Left lobe of liver (tissue), 2 donors: ENCODE results near the gene MALT1. TPM values are rescaled to one million over a fixed set of nuclear protein-coding genes. Genes with fewer than 3 reads are reported as not detected.
"Not testable (repeated sequence)": the region's sequence is repeated elsewhere in the genome, so short reads cannot be mapped to it uniquely, and the experiment has no call there.

ENCODE experiments used
- ATAC-seq: fragments of 200-7000 bp; cut with Tn5 transposase; one replicate; pipeline ENCODE4 v1.9.1; 2020; ENCODE audit warnings: mild to moderate bottlenecking, moderate library complexity
- DNase-seq: peaks from one replicate; pipeline ENCODE4 v3.0.0-alpha.2; 2020; ENCODE audit warnings: low spot score
- total RNA-seq: library from RNA; stranded (reverse); gene quantifications from one replicate; pipeline ENCODE4 v1.2.1, GENCODE V29; 2021
- donor health status: DM: no; HTN: no; CAD: no; lungs with moderate emphysema.
- donor health status: DM: no; HTN: yes; CAD: no.

The MALT1 gene
- total RNA-seq, 1 donor from 2014 or later, result 10.4 TPM

GRCh38 chr18:58766164-58766563 is 94.9 kb downstream of the MALT1 start:
- ATAC-seq (no peak), DNase-seq (peak; percentile 15)

- ATAC-seq (no peak), DNase-seq (no peak)
These were observed 95.7 kb downstream of the MALT1 start for GRCh38 chr18:58766946-58767345.

GRCh38 chr18:58768293-58768974 is 97.2 kb downstream of the MALT1 start:
- peak; percentile 75 for DNase-seq
- peak; percentile 95 for ATAC-seq

DNA sequence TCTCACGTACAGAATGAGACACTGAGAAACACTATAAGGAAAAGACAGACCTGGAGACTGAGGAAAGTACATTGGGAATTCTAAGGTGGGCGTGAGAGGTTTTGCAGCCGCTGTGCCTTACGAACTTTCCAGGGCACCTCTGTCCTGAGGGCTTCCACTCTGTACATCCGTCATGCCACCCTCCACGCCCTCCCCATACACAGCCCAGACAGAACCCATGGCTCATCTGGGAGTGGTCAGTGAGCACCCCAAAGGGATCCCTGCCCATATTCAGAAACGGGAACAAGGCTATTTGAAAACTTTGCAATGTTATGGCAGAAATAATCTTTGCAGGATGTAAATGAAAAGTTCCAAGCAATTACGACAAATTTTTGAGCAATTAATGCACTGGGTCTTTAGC is 98.1 kb downstream of the MALT1 start:
- DNase-seq, result no peak

GRCh38 chr18:58770601-58771000 is 99.3 kb downstream of the MALT1 start:
- DNase-seq, result no peak
- no peak for ATAC-seq

More for the DNA sequence above, 98.1 kb downstream of the MALT1 start:
- no peak for ATAC-seq

DNA sequence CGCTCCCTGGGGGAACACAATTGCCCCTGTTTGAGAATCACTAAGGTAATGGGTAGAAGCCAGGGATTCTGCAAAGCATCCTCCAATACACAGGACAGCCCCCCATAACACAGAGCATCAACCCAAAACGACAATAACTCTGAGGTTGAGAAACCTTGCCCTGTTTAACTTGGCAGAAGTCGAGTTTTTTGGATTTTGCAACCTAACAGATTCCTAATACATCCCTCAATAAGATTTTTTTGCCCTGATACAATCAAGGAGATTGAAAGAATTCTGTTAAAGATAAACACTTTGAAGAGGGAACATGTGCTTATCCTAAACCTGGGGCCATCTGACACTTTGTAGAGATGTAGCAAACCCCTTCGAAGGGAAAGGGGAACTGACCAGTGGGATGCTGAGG is 100.9 kb downstream of the MALT1 start:
- DNase-seq (no peak), ATAC-seq (no peak)

- no peak for ATAC-seq
These were observed 104.8 kb downstream of the MALT1 start for GRCh38 chr18:58776084-58776483.

DNA sequence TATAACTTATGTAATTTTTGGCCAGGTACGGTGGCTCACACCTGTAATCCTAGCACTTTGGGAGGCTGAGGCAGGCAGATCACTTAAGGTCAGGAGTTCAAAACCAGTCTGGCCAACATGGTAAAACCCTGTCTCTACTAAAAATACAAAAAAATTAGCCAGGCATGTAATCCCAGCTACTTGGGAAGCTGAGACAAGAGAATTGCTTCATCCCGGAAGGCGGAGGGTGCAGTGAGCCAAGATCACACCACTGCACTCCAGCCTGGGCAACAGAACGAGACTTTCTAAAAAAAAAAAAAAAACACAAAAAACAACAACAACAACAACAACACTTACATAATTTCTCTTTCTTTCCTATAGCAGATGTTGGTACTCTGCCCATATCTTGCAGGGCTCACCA is 105.3 kb downstream of the MALT1 start:
- DNase-seq, ATAC-seq: not testable (repeated sequence)

More at GRCh38 chr18:58776084-58776483, 104.8 kb downstream of the MALT1 start:
- no peak for DNase-seq

GRCh38 chr18:58777471-58777870 is 106.2 kb downstream of the MALT1 start:
- DNase-seq (no peak), ATAC-seq (no peak)

DNA sequence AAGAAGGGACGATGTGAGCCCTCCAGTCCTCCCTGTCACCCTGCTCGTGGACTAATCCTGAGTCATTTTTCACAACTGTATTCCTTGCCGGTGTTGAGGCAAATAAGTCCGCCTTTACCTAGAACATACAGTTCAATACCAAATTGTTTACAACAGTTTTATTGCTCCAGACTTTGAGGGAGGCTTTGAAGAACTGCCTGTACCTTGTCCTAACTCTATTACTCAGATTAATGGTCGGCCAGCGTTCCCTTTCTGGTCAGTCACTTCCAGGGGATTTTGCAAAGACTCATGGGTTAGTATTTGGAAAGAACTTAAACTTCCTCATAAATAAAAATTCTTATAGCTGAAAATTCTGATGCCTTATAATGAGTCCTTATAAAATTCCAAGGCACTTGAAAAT is 108.3 kb downstream of the MALT1 start:
- no peak for DNase-seq
- ATAC-seq, result no peak

- DNase-seq (no peak), ATAC-seq (no peak)
These were observed 108.8 kb downstream of the MALT1 start for GRCh38 chr18:58780045-58780444.

DNA sequence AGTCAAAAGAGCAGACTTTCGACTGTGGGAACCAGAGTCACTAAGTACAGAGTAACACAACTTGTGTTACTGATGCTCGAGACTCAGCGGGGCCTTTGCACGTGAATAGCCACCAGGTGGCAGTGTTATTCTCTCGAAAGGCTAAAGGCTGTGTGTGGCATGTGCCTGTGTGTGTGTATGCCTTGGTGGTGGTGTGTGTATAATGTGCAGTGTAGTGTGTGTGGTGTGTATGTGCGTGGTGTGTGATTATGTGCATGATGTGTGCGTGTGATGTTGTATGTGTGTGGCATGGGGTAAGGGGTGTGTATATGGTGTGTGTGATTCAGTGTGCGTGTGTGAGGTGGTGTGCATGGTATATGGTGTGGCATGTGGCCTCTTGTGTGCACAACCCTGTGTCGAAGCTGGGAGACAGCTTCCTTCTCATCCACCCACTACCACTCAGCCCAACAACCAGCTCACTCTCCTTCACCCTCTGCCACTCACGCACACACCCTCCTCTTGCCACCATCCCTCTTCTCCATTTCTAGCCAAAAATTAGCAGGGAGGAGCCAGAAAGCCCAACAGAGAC is 110.4 kb downstream of the MALT1 start:
- ATAC-seq (peak; percentile 99), DNase-seq (peak; percentile 75)

DNA sequence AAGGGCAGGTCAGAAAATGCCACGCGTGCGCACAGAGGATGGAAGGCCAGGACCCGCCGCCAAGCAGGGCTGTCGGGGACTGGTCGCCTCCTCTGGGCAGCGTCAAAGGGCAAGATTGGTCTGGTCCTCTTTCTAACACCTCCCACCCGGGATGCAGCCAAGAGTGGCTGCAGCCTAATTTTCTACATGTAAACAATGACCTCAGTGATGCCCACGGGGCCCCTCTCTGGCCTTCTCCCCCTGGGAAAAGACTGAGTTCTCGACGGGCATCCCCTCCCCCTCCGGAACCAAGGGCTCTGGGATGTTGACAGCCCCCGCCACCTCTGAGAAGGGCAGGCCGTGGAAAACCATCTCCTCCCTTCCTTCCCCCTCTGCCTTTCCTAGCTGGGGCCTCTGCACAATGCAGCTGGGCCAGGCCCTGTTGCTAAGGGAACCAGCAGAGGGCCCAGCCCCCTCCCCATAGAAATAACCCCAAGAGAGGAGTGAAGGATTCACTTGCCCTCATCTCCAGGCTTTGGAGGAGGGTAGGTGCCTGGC is 113.4 kb downstream of the MALT1 start:
- no peak for ATAC-seq
- no peak for DNase-seq

DNA sequence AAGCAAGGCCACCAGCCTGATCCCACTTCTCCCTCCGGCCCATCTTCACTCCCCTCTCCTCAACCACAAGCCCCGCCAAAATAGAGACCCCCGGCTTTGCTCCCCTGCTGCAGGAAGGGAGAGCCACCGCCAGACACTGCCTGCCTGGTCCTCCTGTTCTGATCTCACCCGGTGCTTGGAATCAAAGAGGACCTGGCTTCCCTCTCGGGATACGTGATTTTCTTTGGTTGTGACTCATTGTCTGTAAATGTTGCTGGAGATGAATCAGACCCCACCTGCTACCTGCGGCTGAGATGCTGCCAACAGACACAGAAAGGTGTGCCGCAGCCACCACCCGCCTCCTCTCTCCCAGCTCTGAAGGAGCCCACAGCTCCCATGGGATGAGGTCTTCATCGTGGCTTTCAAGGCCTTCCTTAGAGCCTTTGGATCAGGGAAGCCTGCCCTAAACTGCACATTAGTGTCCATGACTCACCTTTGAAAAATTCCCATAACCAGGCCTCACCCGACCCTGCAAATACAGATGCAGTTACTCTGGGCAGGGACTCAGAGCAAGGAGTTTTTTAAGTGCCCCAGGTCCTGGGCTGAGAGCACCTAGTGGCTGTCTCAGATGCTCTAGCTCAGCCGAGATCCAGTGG is 114.0 kb downstream of the MALT1 start:
- no peak for DNase-seq
- no peak for ATAC-seq

DNA sequence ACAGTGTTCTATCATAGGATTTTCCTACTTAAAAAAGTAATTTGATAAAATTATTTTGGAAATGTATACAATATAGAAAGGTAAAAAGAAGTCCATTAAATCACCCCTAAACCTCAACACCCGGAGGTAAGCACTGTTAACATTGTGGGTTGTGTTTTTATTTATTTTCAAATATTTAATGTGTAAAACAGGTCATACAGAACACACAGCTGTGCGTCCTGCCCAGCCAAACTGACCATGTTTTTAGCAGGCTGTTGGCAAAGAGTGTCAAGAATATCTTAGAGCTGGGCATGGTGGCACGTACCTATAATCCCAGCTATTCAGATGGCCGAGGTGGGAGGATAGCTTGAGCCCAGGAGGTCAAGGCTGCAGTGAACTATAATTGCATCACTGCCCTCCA is 114.6 kb downstream of the MALT1 start:
- ATAC-seq, result no peak

DNA sequence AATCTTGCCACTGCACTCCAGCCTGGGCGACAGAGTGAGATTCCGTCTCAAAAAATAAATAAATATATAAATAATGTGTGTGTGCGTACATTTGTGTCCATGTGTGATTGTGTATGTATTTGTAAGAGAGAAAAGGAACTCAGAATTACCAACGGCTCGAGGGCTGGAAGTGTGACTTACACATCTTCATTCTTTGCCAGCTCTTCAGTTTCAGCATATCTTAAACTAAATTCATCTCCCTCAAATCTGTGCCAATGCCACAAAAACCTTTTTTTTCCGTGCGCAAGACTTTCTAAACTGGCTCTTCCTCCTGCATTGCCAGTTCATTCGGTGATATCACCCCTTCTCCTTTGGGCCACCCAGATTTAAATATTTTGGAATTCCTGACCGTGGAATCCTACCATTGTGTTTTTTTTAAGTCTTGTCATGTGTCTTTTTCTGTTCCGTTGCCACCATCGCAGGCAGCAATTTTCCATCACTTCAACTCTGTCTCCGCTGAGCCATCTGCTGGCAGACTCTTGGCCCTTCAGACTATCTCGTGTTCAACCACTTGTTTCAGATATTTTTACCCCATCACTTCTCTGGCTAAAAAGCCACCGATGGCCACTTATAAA is 116.4 kb downstream of the MALT1 start:
- DNase-seq, result no peak
- no peak for ATAC-seq

More for the DNA sequence above, 114.6 kb downstream of the MALT1 start:
- no peak for DNase-seq

- DNase-seq (no peak), ATAC-seq (no peak)
These were observed 117.2 kb downstream of the MALT1 start for GRCh38 chr18:58788470-58788869.

GRCh38 chr18:58788971-58789875 is 118.0 kb downstream of the MALT1 start:
- DNase-seq (no peak), ATAC-seq (peak; percentile 57)

GRCh38 chr18:58789876-58790240 is 118.6 kb downstream of the MALT1 start:
- ATAC-seq, result peak; percentile 18
- no peak for DNase-seq

GRCh38 chr18:58792086-58792485 is 120.8 kb downstream of the MALT1 start:
- ATAC-seq (no peak), DNase-seq (no peak)

- DNase-seq (no peak), ATAC-seq (peak; percentile 55)
These were observed 122.1 kb downstream of the MALT1 start for GRCh38 chr18:58793361-58793760.
